CD4-positive, alpha-beta T cell treated with Interleukin-17A for 1 hour (primary cell): ENCODE measurements around the gene SENP6.
"Not testable (repeated sequence)": the region's sequence is repeated elsewhere in the genome, so short reads cannot be mapped to it uniquely, and the experiment has no call there.

Source experiments
- DNase-seq: peaks from one replicate; pipeline ENCODE4 v3.0.0-alpha.2; 2020

The SENP6 gene, protein sequence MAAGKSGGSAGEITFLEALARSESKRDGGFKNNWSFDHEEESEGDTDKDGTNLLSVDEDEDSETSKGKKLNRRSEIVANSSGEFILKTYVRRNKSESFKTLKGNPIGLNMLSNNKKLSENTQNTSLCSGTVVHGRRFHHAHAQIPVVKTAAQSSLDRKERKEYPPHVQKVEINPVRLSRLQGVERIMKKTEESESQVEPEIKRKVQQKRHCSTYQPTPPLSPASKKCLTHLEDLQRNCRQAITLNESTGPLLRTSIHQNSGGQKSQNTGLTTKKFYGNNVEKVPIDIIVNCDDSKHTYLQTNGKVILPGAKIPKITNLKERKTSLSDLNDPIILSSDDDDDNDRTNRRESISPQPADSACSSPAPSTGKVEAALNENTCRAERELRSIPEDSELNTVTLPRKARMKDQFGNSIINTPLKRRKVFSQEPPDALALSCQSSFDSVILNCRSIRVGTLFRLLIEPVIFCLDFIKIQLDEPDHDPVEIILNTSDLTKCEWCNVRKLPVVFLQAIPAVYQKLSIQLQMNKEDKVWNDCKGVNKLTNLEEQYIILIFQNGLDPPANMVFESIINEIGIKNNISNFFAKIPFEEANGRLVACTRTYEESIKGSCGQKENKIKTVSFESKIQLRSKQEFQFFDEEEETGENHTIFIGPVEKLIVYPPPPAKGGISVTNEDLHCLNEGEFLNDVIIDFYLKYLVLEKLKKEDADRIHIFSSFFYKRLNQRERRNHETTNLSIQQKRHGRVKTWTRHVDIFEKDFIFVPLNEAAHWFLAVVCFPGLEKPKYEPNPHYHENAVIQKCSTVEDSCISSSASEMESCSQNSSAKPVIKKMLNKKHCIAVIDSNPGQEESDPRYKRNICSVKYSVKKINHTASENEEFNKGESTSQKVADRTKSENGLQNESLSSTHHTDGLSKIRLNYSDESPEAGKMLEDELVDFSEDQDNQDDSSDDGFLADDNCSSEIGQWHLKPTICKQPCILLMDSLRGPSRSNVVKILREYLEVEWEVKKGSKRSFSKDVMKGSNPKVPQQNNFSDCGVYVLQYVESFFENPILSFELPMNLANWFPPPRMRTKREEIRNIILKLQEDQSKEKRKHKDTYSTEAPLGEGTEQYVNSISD

DNA sequence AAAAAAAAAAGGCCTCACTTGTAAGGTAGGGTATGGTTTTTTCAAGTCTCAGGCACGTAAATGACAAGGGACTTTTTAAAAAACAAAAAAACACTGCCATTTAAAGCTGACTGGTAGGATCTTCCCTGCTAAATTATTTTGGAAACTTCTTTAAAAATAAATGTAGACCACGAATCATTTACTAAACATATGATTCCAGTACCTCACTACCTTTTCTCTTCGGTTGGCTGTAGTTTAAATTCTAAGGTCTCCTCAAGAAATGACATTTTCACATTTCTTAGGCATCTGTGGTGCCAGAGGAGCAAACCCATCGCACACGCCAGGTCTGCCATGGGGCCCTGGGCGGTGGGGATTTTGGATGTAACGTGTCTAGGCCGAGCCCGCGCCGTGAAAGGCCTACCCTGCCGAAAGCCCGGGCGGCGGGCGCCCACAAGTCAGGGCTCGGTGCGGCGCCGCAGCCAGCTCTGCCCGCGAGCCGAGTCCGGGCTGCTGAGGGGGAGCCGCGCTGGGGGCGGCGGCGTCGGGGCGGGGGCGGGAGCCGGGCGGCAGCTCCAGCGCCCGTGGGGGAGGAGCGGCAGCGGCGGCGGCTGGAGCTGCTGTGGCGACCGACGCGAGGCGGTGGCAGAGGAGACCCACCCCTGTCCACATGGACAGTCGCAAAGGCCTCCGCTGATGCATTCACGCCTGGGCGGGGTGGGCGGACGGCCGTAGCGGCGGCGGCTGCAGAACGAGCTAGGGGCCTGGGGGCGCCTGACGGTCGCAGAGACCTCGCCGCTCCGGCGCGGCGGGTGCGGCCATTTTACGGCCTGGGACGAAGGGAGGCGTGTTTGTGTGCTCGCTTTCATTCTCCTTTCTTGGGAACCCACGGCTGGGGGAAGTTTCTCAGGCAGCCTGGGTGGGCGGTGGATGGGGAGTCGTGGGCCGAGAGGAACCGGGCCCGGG, at the start of gene SENP6:
SENP6 (plus strand) TSS at position 577 of the 942 bp plus-strand sequence. CDS start 645 bp downstream, outside the sequence.
- peak; percentile 79 for DNase-seq

DNA sequence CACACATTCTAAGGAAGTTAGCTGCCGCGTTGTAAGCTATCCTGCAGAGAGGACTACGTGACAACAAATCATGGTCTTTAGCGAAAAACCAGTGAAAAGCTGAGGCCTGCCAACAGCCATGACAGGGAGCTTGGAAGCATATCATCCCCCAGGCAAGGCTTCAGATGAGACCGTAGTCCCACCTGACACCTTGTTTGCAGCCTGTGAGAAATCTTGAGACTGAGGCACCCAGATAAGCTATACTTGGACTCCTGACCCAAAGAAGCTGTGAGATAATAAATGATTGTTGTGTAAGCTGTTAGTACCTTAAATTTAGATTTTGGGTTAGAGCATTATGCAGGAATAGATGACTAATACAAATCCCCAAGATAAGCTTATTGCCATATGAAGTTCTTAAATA, 45.4 kb upstream of the SENP6 start:
- DNase-seq: no peak

DNA sequence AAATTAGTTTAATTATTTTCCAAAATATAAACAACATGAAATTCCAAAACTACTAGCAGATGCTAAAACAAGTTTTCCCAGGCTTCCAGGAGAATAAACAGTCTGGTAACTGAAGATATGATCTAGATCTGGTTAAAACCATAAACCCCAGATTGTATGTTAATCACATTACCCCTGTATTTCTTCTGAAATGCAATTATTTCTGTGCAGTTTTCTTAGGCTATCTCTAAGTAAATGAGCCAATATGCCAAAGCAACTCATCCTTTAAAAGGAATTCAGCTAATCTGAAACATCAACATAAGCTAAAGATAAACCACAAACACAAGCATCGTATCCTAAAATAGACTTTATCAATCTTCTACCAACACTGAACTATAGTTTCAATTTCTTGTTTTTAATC, 44.6 kb upstream of the SENP6 start:
- no peak for DNase-seq

DNA sequence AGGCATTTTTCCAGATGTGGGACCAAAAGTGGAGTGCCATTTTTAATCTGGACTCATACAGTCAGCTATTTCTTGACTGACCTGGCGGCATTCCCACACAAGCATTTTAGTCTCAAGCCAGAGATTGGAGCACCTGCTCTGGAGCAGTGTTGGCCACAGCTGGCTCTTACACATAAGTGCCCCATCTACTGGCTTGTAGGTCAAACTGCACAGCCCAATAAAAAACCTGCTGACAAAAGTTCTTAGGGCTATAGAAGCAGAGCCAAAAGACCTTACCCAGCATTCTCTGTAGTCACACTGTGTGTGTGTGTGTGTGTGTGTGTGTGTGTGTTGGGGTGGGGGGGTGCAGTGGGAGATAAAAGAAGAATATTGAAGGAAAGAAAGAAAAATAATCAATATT, 38.6 kb upstream of the SENP6 start:
- peak; percentile 42 for DNase-seq

DNA sequence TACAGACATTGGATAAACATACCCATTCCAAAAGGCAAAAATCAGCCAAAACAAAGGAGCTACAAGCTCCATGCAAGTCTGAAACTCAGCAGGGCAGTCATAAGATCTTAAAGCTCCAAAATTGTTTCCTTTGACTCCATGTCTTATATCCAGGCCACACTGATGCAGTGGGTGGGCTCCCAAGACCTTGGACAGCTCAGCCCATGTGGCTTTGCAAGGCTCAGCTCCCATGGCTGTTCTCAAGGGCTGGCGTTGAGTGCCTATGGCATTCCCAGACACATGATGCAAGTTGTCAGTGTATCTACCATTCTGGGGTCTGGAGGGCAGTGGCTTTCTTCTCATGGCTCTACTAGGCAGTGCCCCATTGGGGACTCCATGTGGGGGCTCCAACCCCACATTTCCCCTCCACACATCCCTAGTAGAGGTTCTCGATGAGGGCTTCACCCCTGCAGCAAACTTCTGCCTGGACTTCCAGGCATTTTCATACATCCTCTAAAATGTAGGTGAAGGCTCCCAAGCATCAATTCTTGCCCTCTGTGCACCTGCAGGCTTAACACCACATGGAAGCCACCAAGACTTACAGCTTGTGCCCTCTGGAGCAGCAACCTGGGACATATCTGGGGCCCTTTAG, 35.4 kb upstream of the SENP6 start:
- DNase-seq: no peak

DNA sequence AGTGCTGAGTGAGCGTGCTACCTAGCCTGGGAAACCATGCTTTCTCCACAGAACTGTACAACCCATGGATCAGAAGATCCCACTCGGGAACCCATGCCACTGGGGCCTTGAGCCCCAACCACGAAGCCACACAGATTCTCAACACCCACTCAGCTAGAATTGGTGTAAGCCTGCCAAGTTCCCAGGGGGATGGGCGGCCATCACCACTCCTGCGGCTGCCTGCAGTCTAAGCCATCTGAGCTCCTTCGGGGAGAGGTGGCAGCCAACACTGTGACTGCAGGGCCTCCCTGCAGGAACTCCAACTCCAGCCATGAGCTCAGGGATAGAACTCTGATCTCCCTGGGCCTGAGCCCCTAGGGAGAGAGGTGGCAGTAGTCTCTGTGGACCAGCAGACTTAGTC, 33.6 kb upstream of the SENP6 start:
- DNase-seq: no peak

GRCh38 chr6:75568965-75569364, 32.7 kb upstream of the SENP6 start:
- DNase-seq: no peak

DNA sequence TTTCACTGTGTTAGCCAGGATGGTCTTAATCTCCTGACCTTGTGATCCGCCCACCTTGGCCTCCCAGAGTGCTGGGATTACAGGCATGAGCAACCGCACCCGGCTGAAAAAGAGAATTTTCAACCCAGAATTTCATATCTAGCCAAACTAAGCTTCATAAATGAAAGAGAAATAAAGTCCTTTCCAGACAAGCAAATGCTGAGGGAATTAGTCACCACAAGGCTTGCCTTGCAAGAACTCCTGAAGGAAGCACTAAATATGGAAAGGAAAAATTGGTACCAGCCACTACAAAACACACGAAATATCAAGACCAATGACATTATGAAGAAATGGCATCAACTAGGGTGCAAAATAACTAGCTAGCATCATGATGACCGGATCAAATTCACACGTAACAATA, 31.0 kb upstream of the SENP6 start:
- not testable (repeated sequence) for DNase-seq

- DNase-seq: no peak
These were observed 29.6 kb upstream of the SENP6 start for GRCh38 chr6:75572072-75572471.

DNA sequence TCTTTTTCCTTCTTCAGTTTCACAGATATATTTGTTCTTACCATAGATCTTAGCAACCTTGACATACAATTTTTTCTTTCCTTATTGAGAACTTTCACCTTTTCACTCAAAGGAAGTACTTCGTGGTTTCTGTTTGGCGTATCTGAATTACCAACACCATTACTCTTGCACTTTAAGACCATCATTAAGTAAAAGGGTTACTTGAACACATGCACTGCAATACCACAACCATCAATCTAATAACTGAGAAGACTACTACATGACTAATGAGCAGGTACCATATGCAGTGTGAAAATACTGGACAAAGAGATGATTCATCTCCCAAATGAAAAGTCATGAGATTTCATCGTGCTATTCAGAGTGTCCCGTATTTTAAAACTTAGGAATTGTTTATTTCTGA, 21.7 kb upstream of the SENP6 start:
- no peak for DNase-seq

DNA sequence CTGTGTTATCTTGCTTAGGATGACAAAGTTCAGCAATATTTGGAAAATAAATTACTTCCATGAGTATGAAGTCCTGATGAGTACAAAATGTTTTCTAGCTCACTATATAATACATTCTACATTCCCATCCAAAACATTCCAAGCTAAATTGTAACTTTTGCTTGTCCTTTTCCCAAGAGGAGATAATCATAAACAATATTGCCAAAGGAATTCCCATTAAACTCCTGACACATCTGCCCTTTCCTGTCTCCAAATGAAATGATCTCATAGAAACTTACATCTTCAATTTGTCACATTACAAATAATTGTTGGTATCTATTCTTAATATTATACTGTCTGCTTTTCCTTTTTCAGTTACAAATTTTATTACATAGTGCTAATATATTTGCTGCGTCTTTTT, 20.4 kb upstream of the SENP6 start:
- DNase-seq: no peak

- not testable (repeated sequence) for DNase-seq
These were observed 17.1 kb upstream of the SENP6 start for GRCh38 chr6:75584552-75584951.

DNA sequence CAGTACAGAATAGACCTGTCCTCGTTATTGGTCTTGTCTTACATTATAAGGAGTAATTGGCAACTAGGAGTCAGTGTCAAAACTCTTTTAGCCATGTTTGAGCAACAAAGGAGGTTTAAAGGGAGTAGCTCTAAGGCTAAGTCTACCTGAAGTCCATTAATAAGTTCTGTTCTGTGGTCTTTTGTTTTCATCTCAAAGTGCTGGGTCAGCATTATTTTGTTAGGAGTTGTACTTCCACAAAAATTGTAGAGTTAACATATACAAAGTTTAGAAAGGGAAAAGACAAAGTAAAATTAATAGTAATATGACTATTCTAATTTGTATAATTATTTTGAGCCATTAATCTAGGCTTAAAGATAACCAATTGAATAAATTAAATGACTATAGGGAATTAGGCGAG, 12.7 kb upstream of the SENP6 start:
- no peak for DNase-seq

DNA sequence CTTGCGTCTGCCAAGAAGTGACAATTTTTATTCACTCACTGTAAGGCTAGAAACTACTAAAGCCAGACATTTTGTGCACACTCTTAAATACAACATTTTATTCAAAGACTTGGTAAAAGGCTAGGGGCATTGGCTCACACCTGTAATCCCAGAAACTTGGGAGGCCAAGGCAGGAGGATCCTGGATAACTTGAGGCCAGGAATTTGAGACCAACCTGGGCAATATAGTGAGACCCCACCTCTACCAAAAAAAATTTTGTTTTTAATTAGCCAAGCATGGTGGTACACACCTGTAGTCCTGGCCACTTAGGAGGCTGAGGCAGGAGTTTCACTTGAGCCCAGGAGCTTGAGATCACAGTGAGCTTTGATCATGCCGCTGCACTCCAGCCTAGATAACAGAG, 11.3 kb upstream of the SENP6 start:
- DNase-seq: no peak

GRCh38 chr6:75596380-75596779, 5.3 kb upstream of the SENP6 start:
- not testable (repeated sequence) for DNase-seq

- no peak for DNase-seq
These were observed 912 bp upstream of the SENP6 start for GRCh38 chr6:75600768-75601167.

DNA sequence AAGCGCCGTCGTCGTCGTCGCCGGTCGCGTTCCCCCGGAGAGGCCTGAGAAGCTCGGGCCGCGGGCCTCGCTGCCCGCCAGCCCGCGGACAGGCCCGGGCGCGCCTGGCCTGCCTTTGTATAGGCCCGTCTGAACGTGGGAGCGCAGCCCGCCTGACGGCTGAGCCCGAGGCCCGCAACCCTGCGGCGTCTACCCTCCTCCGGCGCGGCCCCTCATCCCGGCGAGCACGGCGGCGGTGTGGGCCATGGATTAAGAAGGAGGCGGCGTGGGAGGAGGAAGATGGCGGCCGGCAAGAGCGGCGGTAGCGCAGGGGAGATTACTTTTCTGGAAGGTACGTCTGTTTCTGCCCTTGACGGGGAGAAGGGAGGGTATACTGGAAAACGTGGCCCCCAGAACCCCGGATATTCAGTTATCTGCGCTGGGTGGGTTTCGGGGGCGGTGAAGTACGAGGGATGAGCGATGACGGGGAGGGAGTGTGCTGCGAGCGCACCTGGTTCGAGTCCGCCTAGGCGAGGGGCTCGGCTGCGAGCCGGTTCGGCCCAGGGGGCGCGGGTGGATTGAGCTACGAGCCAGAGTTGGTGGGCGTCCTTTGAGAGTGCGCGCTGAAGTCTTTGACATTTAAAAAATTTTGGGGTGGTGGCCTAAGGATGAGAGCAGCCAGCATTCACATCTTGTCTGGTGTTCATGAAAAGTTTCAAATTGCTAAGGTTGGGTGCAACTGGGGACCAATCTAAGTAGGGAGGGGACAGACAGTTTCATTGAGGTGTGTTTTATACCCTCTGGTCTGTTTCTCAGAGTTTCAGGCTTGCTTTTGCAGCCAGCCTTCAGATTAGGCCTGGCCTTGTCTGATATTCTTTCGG, 796 bp downstream of the SENP6 start:
- DNase-seq: peak; percentile 67

DNA sequence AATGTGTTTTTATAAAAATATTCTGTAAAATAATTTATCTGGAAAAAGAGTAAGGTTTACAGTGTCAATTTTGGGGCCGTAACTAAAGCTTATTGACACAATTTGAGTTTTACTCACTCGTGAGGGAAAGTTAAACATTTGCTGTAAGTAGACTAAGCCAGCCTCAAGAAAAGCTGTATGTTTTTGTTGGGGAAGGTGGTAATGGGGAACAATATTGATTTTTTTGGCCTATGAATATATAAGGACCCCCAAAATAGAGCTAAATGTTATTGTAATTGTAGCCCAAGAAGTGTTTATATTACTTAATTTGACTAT, 1.4 kb downstream of the SENP6 start:
- DNase-seq: no peak

GRCh38 chr6:75604294-75604693, 2.6 kb downstream of the SENP6 start:
- DNase-seq: no peak

DNA sequence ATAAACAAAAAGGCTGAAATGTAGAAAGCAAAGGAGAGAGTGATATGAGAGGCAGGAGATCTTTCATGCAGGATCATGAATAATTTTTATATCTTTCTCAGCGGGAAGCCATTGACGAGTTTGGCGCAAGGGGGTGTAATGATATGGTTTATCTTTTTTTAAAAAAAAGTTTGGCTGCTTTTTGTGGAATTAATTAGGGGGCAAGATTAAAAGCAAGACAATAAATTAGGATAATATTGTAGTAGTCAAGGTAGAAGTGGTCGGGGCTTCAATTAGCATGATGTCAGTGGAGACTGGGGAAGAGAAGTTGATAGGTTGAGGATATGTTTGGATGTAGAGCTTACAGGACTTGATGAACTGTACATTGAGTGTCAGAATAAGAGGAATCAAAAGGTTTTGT, 4.0 kb downstream of the SENP6 start:
- DNase-seq: no peak

- no peak for DNase-seq
These were observed 6.6 kb downstream of the SENP6 start for GRCh38 chr6:75608304-75608703.
